Immature natural killer cell (primary cell): ENCODE data around the gene NXPE3. TPM values are rescaled to one million over a fixed set of nuclear protein-coding genes. Genes with fewer than 3 reads are reported as not detected.

Source experiments
- DNase-seq, 3 donors: peaks; one replicate each; pipeline ENCODE4 v3.0.0; 2022; ENCODE audit warnings: mixed read lengths in 1 of 3
- H3K27ac Mint-ChIP-seq, 6 donors: one replicate each; pipeline ENCODE4 v1.8.0; 2020; ENCODE audit warnings: mixed read lengths in 6 of 6, mild to moderate bottlenecking in 5 of 6, inconsistent platforms in 4 of 6, moderate library complexity in 3 of 6
- H3K27me3 Mint-ChIP-seq, 3 donors: one replicate each; pipeline ENCODE4 v1.8.0; 2020 to 2021; ENCODE audit warnings: low read depth in 3 of 3, mild to moderate bottlenecking in 3 of 3, mixed read lengths in 3 of 3, moderate library complexity in 3 of 3, inconsistent platforms in 1 of 3
- H3K36me3 Mint-ChIP-seq, 3 donors: one replicate each; pipeline ENCODE4 v1.8.0; 2020; ENCODE audit warnings: mixed read lengths in 3 of 3, inconsistent platforms in 2 of 3, mild to moderate bottlenecking in 2 of 3
- H3K4me1 Mint-ChIP-seq, 2 donors: one replicate each; pipeline ENCODE4 v1.8.0; 2020; ENCODE audit warnings: inconsistent platforms in 2 of 2, mild to moderate bottlenecking in 2 of 2, mixed read lengths in 2 of 2, moderate library complexity in 1 of 2
- H3K4me3 Mint-ChIP-seq, 5 donors: one replicate each; pipeline ENCODE4 v1.8.0; 2020; ENCODE audit warnings: mild to moderate bottlenecking in 5 of 5, mixed read lengths in 5 of 5, inconsistent platforms in 3 of 5, moderate library complexity in 3 of 5
- H3K9me3 Mint-ChIP-seq, 6 donors: one replicate each; pipeline ENCODE4 v1.8.0; 2020; ENCODE audit warnings: mild to moderate bottlenecking in 6 of 6, mixed read lengths in 6 of 6, inconsistent platforms in 4 of 6, moderate library complexity in 3 of 6
- polyA plus RNA-seq, 3 donors: library from polyadenylated mRNA; unstranded; fragments of 300-500 nt; fragmentation: Illumina TruSeq; gene quantifications; one replicate each; pipeline ENCODE4 v1.2.3, GENCODE V29; 2021

The NXPE3 gene
- polyA plus RNA-seq, 3 donors from 2014 or later: 11.8 to 34.1 (median 28.6) TPM

DNA sequence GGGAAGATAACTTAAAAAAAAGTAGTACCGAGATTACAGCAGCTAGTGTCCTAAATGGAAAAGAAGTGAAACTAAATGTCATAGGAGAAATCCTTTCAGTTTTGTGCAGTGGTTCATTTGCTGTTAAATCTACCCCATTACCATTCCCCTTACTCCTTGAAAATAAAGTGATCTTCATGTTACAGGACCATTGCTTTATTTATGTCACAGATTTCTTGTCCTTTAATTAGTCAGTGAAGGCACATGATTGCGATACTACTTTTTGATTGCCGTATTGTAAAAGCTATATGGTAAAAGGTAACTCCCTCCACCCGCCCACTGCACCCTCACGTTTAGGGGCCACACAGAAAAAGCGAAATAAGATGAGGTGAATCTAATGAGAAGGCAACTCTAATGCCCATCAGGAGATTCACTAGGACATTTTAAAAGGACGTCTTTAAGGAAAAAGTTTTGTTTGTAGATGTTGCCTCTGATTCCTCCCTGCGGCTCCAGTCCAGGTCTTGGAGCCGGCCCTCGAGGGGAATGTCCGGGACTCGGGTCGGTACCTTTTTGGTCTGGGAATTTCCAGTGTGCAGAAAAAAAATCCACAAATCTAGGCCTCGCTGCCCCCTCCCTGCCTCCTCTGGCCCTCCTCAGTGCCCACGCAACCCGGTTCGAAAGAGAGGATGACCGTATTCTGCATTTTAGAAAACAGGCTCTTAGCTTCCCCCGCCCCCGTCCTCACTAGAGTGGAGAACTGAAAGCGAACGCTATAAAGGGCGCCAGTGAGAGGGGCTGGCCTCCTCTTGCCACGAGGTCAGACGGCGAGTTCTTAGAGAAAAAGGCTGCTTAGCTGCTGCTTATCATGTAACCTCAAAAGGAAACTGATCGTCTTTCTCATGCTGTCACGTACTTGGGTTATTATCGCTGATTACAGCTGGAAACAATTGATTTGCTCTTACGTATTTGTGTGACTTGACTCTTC, 48.5 kb downstream of the NXPE3 start:
- H3K27ac Mint-ChIP-seq: peak overlapping the region; percentile 97 to 99 (median 98)
- peaks cover 0 to 9% (median 2%) of the 10 kb centered on the region in 3 donors for H3K27me3 Mint-ChIP-seq
- DNase-seq: peak; percentile 79 to 82 (median 80)
- H3K9me3 Mint-ChIP-seq: no peaks in the 10 kb centered on the region
- peaks cover 34 to 43% of the 10 kb centered on the region in 2 donors for H3K4me1 Mint-ChIP-seq
- H3K36me3 Mint-ChIP-seq: peaks cover 0 to 3% (median 1%) of the 10 kb centered on the region in 3 donors
- H3K4me3 Mint-ChIP-seq: peak overlapping the region; percentile 93 to 100 (median 96)

- no peak for DNase-seq
Measured at GRCh38 chr3:101828276-101828675, 49.3 kb downstream of the NXPE3 start.

DNA sequence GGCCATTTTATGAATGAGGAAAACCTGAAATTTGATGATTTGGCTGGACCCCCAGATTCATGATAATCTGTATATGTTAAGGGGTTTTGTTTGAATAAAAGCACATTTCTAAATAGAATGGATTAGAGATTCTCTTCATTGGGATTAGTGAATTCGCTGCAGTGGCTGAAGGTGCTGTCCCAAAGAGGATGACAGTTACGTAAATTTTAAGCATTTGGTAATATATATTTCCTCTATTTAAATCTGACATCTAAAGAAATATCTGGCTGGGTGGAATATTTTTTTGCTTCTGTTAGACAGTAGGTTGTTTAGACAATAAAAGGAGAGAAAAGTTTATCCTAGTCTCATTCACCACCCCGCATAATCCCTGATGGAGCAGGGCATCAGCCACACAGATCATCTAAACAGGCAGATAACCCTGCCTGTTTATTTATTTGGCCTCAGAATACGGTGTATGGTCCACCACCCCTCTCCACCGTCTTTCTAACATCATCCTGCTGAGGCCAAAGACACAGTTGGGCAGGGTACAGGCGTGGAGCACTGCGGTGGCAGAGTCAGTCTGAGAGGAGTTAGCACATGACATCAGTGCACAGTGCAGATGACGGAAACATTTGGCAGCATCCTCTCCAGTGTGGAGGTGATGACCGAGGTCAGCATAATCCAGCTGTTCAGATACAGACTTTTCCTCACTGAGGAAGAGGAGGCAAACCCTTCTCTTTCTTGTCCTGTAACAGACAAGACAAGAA, 49.9 kb downstream of the NXPE3 start:
- Mint-ChIP-seq H3K4me1 (peaks cover 40 to 53% of the 10 kb centered on the region in 2 donors), H3K4me3 (peak overlapping the region; percentile 93 to 100 (median 96)), H3K36me3 (peaks cover 0 to 7% (median 3%) of the 10 kb centered on the region in 3 donors), H3K27me3 (peaks cover 0 to 9% (median 2%) of the 10 kb centered on the region in 3 donors), H3K27ac (peak overlapping the region; percentile 97 to 99 (median 98)), H3K9me3 (no peaks in the 10 kb centered on the region)
- peak; percentile 38 to 53 (median 40) for DNase-seq

More at GRCh38 chr3:101828276-101828675, 49.3 kb downstream of the NXPE3 start:
- peaks cover 0 to 2% (median under 1%) of the 10 kb centered on the region in 3 donors for H3K36me3 Mint-ChIP-seq
- H3K4me1 Mint-ChIP-seq: peaks cover 35 to 47% of the 10 kb centered on the region in 2 donors
- peak overlapping the region; percentile 97 to 99 (median 98) for H3K27ac Mint-ChIP-seq
- no peaks in the 10 kb centered on the region for H3K9me3 Mint-ChIP-seq
- H3K27me3 Mint-ChIP-seq: peaks cover 0 to 9% (median 2%) of the 10 kb centered on the region in 3 donors
- peak overlapping the region; percentile 93 to 100 (median 96) for H3K4me3 Mint-ChIP-seq

DNA sequence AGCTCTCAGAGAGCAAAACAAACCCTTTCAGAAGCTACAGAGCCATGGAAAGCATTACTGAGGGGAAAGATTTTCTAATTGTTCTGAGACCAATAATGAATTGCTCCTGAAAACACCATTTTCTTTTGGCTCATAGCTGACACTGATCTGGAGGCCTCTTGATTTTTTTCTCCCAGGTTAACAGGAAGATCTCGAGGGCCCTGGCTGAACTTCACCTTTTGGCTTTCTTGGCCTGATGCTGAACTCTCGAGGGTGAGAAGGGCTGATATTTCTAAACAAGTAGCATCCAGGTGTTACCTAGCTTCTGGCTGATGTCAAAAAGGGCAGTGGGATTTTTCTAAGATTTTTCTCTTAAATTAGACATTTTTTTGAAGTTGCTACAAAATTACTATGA, 50.4 kb downstream of the NXPE3 start:
- Mint-ChIP-seq H3K9me3 (no peaks in the 10 kb centered on the region), H3K27me3 (peaks cover 0 to 9% (median 2%) of the 10 kb centered on the region in 3 donors), H3K36me3 (peaks cover 0 to 9% (median 3%) of the 10 kb centered on the region in 3 donors), H3K27ac (peak overlapping the region; percentile 97 to 99 (median 98)), H3K4me3 (peak overlapping the region; percentile 93 to 100 (median 96)), H3K4me1 (peaks cover 45 to 59% of the 10 kb centered on the region in 2 donors)
- DNase-seq: no peak

- DNase-seq: no peak
- no peaks in the 10 kb centered on the region for H3K9me3 Mint-ChIP-seq
- H3K36me3 Mint-ChIP-seq: peaks cover 0 to 9% (median 4%) of the 10 kb centered on the region in 3 donors
- H3K4me3 Mint-ChIP-seq: peak overlapping the region in 1 of 5 donors; percentile 6
- peaks cover 47 to 63% of the 10 kb centered on the region in 2 donors for H3K4me1 Mint-ChIP-seq
- peaks cover 0 to 9% (median 2%) of the 10 kb centered on the region in 3 donors for H3K27me3 Mint-ChIP-seq
- H3K27ac Mint-ChIP-seq: peak overlapping the region; percentile 97 to 99 (median 98)
Measured at GRCh38 chr3:101829874-101830273, 50.9 kb downstream of the NXPE3 start.

DNA sequence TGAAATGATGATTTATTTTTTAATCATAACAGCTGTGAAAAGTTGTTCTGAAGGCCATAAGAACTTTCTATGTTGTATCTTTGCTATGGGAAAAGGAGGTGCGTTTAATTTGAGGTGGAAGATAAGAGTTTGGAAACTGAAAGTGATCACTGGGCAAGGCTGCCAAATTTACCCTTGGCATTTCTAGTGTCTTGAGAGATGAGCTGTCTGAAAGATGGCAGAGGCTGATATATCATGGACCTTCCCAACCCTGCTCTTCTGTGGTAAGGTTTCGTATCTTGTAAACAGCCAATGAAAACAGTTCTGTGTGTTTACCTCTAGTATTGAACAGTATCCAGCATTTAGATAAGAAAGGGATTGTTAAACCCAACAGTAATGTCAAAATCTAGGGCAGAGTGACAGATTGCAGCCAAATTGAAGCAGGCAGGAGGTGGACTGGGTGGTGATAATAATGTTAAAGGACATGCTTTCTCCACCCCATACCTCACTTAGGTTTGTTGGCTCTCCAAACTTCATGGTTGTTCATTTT, 54.5 kb downstream of the NXPE3 start:
- no peak for DNase-seq
- Mint-ChIP-seq H3K36me3 (peaks cover 0 to 13% (median 8%) of the 10 kb centered on the region in 3 donors), H3K4me3 (no peak overlapping the region), H3K27ac (peak overlapping the region in 3 of 6 donors; percentile 16 to 79 (median 24)), H3K4me1 (peaks cover 32 to 47% of the 10 kb centered on the region in 2 donors), H3K9me3 (no peaks in the 10 kb centered on the region), H3K27me3 (no peaks in the 10 kb centered on the region)

- H3K27me3 Mint-ChIP-seq: no peaks in the 10 kb centered on the region
- DNase-seq: no peak
- H3K36me3 Mint-ChIP-seq: peaks cover 0 to 13% (median 8%) of the 10 kb centered on the region in 3 donors
- no peaks in the 10 kb centered on the region for H3K9me3 Mint-ChIP-seq
- H3K4me3 Mint-ChIP-seq: no peak overlapping the region
- peaks cover 14 to 26% of the 10 kb centered on the region in 2 donors for H3K4me1 Mint-ChIP-seq
- H3K27ac Mint-ChIP-seq: no peak overlapping the region
Measured at GRCh38 chr3:101835676-101836075, 56.7 kb downstream of the NXPE3 start.

DNA sequence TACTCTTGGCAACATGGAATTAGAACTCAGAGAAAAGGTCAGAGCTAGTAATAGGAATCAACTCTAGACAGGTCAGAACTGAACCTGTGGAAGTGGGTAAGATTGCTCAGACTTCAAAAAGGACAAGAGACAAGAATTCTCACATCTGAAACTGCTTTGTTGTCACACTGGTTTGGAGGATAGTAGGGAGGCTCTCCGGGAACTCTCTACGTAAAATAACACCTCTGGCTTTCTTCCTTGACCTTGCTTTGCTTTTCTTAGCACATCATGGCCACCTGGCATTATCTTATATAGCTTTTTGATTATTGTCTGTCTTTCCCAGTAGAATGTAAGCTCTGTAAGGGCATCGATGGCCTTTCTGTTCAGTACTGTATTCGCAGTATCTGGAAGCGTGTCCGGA, 57.1 kb downstream of the NXPE3 start:
- Mint-ChIP-seq H3K27ac (no peak overlapping the region), H3K4me1 (peaks cover 14 to 26% of the 10 kb centered on the region in 2 donors), H3K36me3 (peaks cover 0 to 13% (median 8%) of the 10 kb centered on the region in 3 donors), H3K4me3 (no peak overlapping the region), H3K27me3 (no peaks in the 10 kb centered on the region), H3K9me3 (no peaks in the 10 kb centered on the region)
- no peak for DNase-seq

GRCh38 chr3:101836652-101837598, 57.9 kb downstream of the NXPE3 start:
- DNase-seq: no peak
- Mint-ChIP-seq H3K4me1 (peaks cover 14 to 26% of the 10 kb centered on the region in 2 donors), H3K9me3 (no peaks in the 10 kb centered on the region)

DNA sequence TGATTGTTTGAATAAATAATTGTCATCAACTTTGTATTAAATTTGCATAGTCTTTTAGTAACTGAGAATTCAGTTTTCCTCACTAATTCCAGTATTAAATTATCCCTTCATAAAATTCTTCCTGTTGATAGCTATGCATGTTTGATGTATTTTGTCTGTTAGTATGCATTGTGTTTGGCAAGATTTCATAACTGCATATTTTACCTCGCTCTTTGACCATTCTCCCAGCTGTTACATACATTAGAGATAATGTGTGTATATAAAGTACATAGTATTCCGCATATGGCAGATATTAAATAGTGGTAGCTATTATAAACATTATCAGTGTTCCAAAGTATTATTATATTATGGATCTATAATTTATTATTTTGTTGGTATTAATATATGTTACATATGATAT, 59.7 kb downstream of the NXPE3 start:
- Mint-ChIP-seq H3K27ac (no peak overlapping the region), H3K4me3 (no peak overlapping the region), H3K27me3 (no peaks in the 10 kb centered on the region), H3K9me3 (no peaks in the 10 kb centered on the region), H3K36me3 (peaks cover 0 to 13% (median 9%) of the 10 kb centered on the region in 3 donors), H3K4me1 (peaks cover 9 to 18% of the 10 kb centered on the region in 2 donors)
- no peak for DNase-seq

More at GRCh38 chr3:101836652-101837598, 57.9 kb downstream of the NXPE3 start:
- H3K36me3 Mint-ChIP-seq: peaks cover 0 to 16% (median 10%) of the 10 kb centered on the region in 3 donors
- H3K27ac Mint-ChIP-seq: no peak overlapping the region
- no peak overlapping the region for H3K4me3 Mint-ChIP-seq
- no peaks in the 10 kb centered on the region for H3K27me3 Mint-ChIP-seq

- Mint-ChIP-seq H3K27ac (no peak overlapping the region), H3K27me3 (no peaks in the 10 kb centered on the region), H3K4me1 (peaks cover 0 to 4% of the 10 kb centered on the region in 2 donors), H3K4me3 (no peak overlapping the region), H3K36me3 (peaks cover 0 to 10% (median 7%) of the 10 kb centered on the region in 3 donors), H3K9me3 (no peaks in the 10 kb centered on the region)
- DNase-seq: no peak
Measured at GRCh38 chr3:101840066-101840465, 61.1 kb downstream of the NXPE3 start.

DNA sequence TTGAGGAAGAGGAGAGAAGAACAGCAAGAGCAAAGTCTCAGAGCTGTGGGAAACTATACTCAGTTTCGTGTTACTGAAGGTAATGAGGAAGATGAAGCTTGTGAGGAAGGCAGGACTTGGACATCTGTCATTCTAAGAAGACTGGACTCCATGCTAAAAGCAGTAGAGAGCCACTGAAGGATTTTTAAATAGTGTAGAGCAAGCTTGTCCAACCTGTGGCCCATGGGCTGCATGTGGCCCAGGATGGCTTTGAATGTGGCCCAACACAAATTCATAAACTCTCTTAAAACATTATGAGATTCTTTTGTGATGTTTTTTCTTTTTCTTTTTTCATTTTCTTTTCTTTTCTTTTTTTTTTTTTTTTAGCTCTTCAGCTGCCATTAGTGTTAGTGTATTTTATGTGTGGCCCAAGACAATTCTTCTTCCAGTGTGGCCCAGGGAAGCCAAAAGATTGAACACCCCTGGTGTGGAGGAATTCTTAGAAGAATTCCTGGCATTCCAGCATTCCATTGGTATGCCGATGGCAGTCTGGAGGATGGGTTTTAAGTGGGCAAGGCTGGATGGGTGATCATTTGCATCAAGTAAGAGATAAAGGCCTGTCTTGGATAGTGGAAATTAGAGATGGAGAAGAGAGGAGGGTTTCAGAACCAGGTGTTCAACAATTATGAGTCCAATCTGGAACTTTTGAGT, 63.4 kb downstream of the NXPE3 start:
- H3K27me3 Mint-ChIP-seq: no peaks in the 10 kb centered on the region
- no peak for DNase-seq
- H3K27ac Mint-ChIP-seq: no peak overlapping the region
- H3K4me1 Mint-ChIP-seq: no peaks in the 10 kb centered on the region
- no peaks in the 10 kb centered on the region for H3K9me3 Mint-ChIP-seq
- H3K36me3 Mint-ChIP-seq: peaks cover 0 to 5% (median 5%) of the 10 kb centered on the region in 3 donors
- H3K4me3 Mint-ChIP-seq: no peak overlapping the region
